Liver (tissue), 9 donors: ENCODE data around the gene RAP1B. TPM values are rescaled to one million over a fixed set of nuclear protein-coding genes. Genes with fewer than 3 reads are reported as not detected.

Experiments used
- DNase-seq: peaks from one replicate; pipeline ENCODE4 v3.0.0-alpha.2; 2017; ENCODE audit warnings: low spot score
- H3K27ac ChIP-seq, 2 donors: one replicate each; pipeline ENCODE4 v1.7.0; 2013; ENCODE audit warnings: inconsistent platforms in 2 of 2, low read length in 2 of 2, control low read depth in 1 of 2, low read depth in 1 of 2, mild to moderate bottlenecking in 1 of 2
- H3K27me3 ChIP-seq, 4 donors: one replicate each; pipeline versions ENCODE4 v1.6.1 to v1.7.0; 2013; ENCODE audit warnings: low read length in 3 of 4, inconsistent platforms in 1 of 4, mild to moderate bottlenecking in 1 of 4, moderate library complexity in 1 of 4; ENCODE audit not compliant: control insufficient read depth in 4 of 4, insufficient read depth in 4 of 4
- H3K36me3 ChIP-seq, 4 donors: one replicate each; pipeline versions ENCODE4 v1.6.1 to v1.7.0; 2013; ENCODE audit warnings: low read length in 3 of 4, mild to moderate bottlenecking in 3 of 4, low read depth in 1 of 4, moderate library complexity in 1 of 4; ENCODE audit not compliant: control insufficient read depth in 4 of 4, insufficient read depth in 3 of 4
- H3K4me1 ChIP-seq, 4 donors: one replicate each; pipeline versions ENCODE4 v1.6.1 to v1.7.0; 2013; ENCODE audit warnings: low read length in 3 of 4, mild to moderate bottlenecking in 3 of 4, moderate library complexity in 1 of 4; ENCODE audit not compliant: control insufficient read depth in 4 of 4, insufficient read depth in 4 of 4
- H3K4me3 ChIP-seq, 3 donors: one replicate each; pipeline versions ENCODE4 v1.6.1 to v1.7.0; 2013; ENCODE audit warnings: low read length in 3 of 3, control low read depth in 1 of 3, low read depth in 1 of 3, mild to moderate bottlenecking in 1 of 3
- H3K9ac ChIP-seq, 2 donors: one replicate each; pipeline ENCODE4 v1.7.0; 2013; ENCODE audit warnings: low read length in 2 of 2, mild to moderate bottlenecking in 2 of 2, moderate library complexity in 2 of 2, control low read depth in 1 of 2, low read depth in 1 of 2
- H3K9me3 ChIP-seq, 4 donors: one replicate each; pipeline versions ENCODE4 v1.6.1 to v1.7.0; 2013; ENCODE audit warnings: low read length in 3 of 4; ENCODE audit not compliant: control insufficient read depth in 4 of 4
- ATF3 ChIP-seq: IDR thresholded peaks from 2 replicates; pipeline ENCODE4 v1.6.1; 2016; ENCODE audit warnings: antibody characterized with exemption
- CTCF ChIP-seq: fragments of 150-350 bp; IDR thresholded peaks from 2 replicates; pipeline ENCODE4 v1.5.1; 2017; ENCODE audit warnings: improper control_type of control experiment, low read depth, low read length; ENCODE audit not compliant: missing input control
- FOXA2 ChIP-seq: IDR thresholded peaks from 2 replicates; pipeline ENCODE4 v1.6.1; 2016; ENCODE audit warnings: antibody characterized with exemption
- GABPA ChIP-seq, 2 donors: IDR thresholded peaks in 1 of 2; conservative IDR thresholded peaks in 1 of 2; 2 replicates each; pipeline ENCODE4 v1.6.1; 2016; ENCODE audit warnings: antibody characterized with exemption in 2 of 2, mild to moderate bottlenecking in 1 of 2, moderate library complexity in 1 of 2
- HNF4A ChIP-seq, 2 donors: conservative IDR thresholded peaks; 2 replicates each; pipeline ENCODE4 v1.6.1; 2016; ENCODE audit warnings: antibody characterized with exemption in 2 of 2, mild to moderate bottlenecking in 2 of 2
- HNF4G ChIP-seq: IDR thresholded peaks from 2 replicates; pipeline ENCODE4 v1.6.1; 2016; ENCODE audit warnings: antibody characterized with exemption
- JUND ChIP-seq, 2 donors: IDR thresholded peaks; 2 replicates each; pipeline ENCODE4 v1.6.1; 2016; ENCODE audit warnings: antibody characterized with exemption in 2 of 2
- MAX ChIP-seq: IDR thresholded peaks from 2 replicates; pipeline ENCODE4 v1.6.1; 2016; ENCODE audit warnings: antibody characterized with exemption
- NR2F2 ChIP-seq: IDR thresholded peaks from 2 replicates; pipeline ENCODE4 v1.6.1; 2016; ENCODE audit warnings: antibody characterized with exemption
- REST ChIP-seq: IDR thresholded peaks from 2 replicates; pipeline ENCODE4 v1.6.1; 2016; ENCODE audit warnings: antibody characterized with exemption, mild to moderate bottlenecking
- RXRA ChIP-seq, 2 donors: IDR thresholded peaks; 2 replicates each; pipeline ENCODE4 v1.6.1; 2017 to 2018; ENCODE audit warnings: antibody characterized with exemption in 2 of 2, mild to moderate bottlenecking in 1 of 2
- TAF1 ChIP-seq: conservative IDR thresholded peaks from 2 replicates; pipeline ENCODE4 v1.6.1; 2016; ENCODE audit warnings: antibody characterized with exemption, mild to moderate bottlenecking
- ZBTB33 ChIP-seq: IDR thresholded peaks from 2 replicates; pipeline ENCODE4 v1.6.1; 2016; ENCODE audit warnings: antibody characterized with exemption
- polyA plus RNA-seq, 2 donors: library from polyadenylated mRNA; stranded (reverse) in 1 of 2; unstranded in 1 of 2; fragments of 200-250 nt in 1 of 2; fragments of >200 nt in 1 of 2; fragmentation: Nextera tagmentation in 1 of 2; extraction: Ambion mirVana in 1 of 2; gene quantifications; one replicate each; pipeline versions ENCODE4 v1.2.1 to v1.2.3, GENCODE V29; 2013 to 2015
- total RNA-seq, 2 donors: library from RNA; depleted of rRNA; stranded (reverse); fragments of >200 nt; gene quantifications; one replicate each; pipeline ENCODE4 v1.2.3, GENCODE V29; 2014
- donor health status: healthy.
- donor health status: healthy.
- donor health status: healthy.
- donor health status: healthy.
- donor health status: healthy.

RAP1B gene
- total and polyA plus RNA-seq, 4 donors: 56.2 to 123 (median 72.4) TPM

- peak; percentile 94 for TF ChIP-seq MAX
- peak; percentile 46 to 83 for TF ChIP-seq JUND (IDR thresholded peaks at IDR 0.05)
- peak; percentile 35 for TF ChIP-seq CTCF
- TF ChIP-seq RXRA (IDR thresholded peaks at IDR 0.05): peak; percentile 59 to 72
- TF ChIP-seq HNF4G: peak; percentile 81
- peak; percentile 68 for TF ChIP-seq ATF3
- peak; percentile 86 for TF ChIP-seq TAF1
- TF ChIP-seq FOXA2: peak; percentile 26
These were observed 76.2 kb downstream of the RAP1B start, which contains the start of gene NUP107 (continued) for GRCh38 chr12:68686595-68687521.

- Histone ChIP-seq H3K36me3 (peaks cover 2 to 62% (median 39%) of the 10 kb centered on the region in 4 donors), H3K9ac (no peak overlapping the region), H3K9me3 (no peaks in the 10 kb centered on the region), H3K4me1 (no peaks in the 10 kb centered on the region), H3K27ac (no peak overlapping the region), H3K4me3 (no peak overlapping the region), H3K27me3 (no peaks in the 10 kb centered on the region)
- no peak for DNase-seq
- TF ChIP-seq TAF1: no peak
- no peak for TF ChIP-seq ATF3
- no peak for TF ChIP-seq ZBTB33
- no peak for TF ChIP-seq NR2F2
- TF ChIP-seq GABPA (IDR thresholded peaks at IDR 0.05 in 1 of 2, conservative IDR thresholded peaks at IDR 0.05 in 1 of 2): no peak
- no peak for TF ChIP-seq FOXA2
- no peak for TF ChIP-seq REST
- no peak for TF ChIP-seq HNF4A (conservative IDR thresholded peaks at IDR 0.05)
These were observed 84.8 kb downstream of the RAP1B start for GRCh38 chr12:68695454-68695853.
